ENCODE measurements around the gene MRPS5. TPM values are rescaled to one million over a fixed set of nuclear protein-coding genes. Genes with fewer than 3 reads are reported as not detected.

The MRPS5 gene
- total and polyA plus RNA-seq, 2 donors from 2014 or later, result 53.1 to 118 TPM

DNA sequence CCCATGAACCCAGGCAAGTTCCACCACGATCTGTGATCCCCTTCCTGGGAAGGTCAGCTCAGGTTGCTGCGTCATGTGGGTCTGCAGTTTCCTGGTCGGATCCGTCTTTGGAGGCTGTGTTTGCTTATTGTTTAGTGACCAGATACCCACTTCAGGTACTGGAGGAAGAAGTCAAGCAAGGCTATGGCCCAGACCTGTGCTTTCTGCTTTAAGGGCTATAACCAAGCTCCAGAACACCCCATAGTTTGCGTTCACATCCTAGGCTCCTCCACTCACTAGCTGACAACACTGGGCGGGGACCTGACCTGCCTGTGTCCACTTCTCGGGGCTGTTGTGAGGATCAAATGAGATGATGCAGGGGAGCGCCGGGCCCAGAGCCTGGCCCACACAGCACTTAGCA is 52.1 kb downstream of the MRPS5 start:
- H3K4me1 ChIP-seq (ENCODE audit: control insufficient read depth in 2 of 3, insufficient read depth in 2 of 3, low read depth in 1 of 3, low read length in 3 of 3), result peaks cover 0 to 7% (median 0%) of the 10 kb centered on the region in 3 donors
- FAIRE-seq, result no peak

GRCh38 chr2:95068256-95068655 is 53.4 kb downstream of the MRPS5 start:
- H3K9ac ChIP-seq (ENCODE audit: low read length in 3 of 3), result no peak overlapping the region

More for the DNA sequence above, 52.1 kb downstream of the MRPS5 start:
- H3K36me3 ChIP-seq (ENCODE audit: control insufficient read depth in 2 of 3, insufficient read depth in 3 of 3, low read length in 3 of 3), result no peaks in the 10 kb centered on the region
- no peak overlapping the region for H3K4me3 ChIP-seq (ENCODE audit: low read length in 3 of 3)
- no peak for TF ChIP-seq CTCF (IDR thresholded peaks at IDR 0.05; ENCODE audit: borderline replicate concordance, extremely low read depth, insufficient read depth)
- DNase-seq, result no peak
- H3K27me3 ChIP-seq (ENCODE audit: control insufficient read depth, insufficient read depth, low read length), result no peaks in the 10 kb centered on the region
- intact Hi-C loops (cut with DNase I), result no loop called here
- H3K9ac ChIP-seq (ENCODE audit: low read length in 3 of 3), result no peak overlapping the region
- no peaks in the 10 kb centered on the region for H3K9me3 ChIP-seq (ENCODE audit: control insufficient read depth in 2 of 3, insufficient read depth in 1 of 3, low read length in 3 of 3)
- H3K27ac ChIP-seq (ENCODE audit: low read depth in 2 of 2, low read length in 2 of 2), result no peak overlapping the region

DNA sequence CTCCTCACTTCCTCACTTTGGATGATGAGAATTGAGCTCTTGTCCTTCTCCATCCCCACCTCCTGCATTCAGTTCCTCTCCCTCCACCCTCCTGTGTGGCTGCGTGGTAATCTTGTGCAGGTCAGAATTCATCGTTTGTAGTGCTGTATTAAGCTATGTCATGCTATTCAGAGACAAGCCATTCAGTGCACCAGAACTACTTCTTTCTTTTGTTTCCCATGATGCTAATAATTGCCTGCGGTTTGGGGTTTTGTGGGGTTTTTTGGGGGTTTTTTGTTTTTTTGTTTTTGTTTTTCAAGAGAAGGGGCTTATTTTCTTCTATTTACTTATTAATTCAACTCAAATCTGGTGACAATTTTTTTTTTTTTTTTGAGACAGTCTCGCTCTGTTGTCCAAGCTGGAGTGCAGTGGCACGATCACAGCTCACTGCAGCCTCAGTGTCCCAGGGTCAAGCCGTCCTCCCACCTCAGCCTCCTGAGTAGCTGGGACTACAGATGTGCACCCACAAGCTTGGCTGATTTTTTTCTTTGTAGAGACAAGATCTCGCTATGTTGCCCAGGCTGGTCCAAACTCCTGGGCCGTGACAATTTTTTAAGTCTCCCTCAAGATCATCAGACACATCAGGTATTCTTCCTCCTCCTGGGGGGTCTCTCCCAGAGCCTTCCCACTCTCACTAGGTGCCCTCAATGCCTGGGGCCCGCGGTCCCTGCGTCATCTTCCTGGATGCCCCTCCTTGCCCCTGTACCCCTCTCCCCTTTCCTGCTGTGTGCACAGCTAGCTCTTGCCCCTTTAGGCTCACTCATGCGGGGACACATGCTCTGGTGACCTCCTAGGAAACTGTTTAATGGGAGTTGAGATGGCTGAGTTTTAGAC is 58.3 kb downstream of the MRPS5 start:
- intact Hi-C loops (cut with DNase I), result no loop called here
- no peak for FAIRE-seq

More at GRCh38 chr2:95068256-95068655, 53.4 kb downstream of the MRPS5 start:
- Histone ChIP-seq H3K36me3 (ENCODE audit: control insufficient read depth in 2 of 3, insufficient read depth in 3 of 3, low read length in 3 of 3) (no peaks in the 10 kb centered on the region), H3K27me3 (ENCODE audit: control insufficient read depth, insufficient read depth, low read length) (no peaks in the 10 kb centered on the region), H3K4me1 (ENCODE audit: control insufficient read depth in 2 of 3, insufficient read depth in 2 of 3, low read depth in 1 of 3, low read length in 3 of 3) (peaks cover 0 to 8% (median 2%) of the 10 kb centered on the region in 3 donors), H3K27ac (ENCODE audit: low read depth in 2 of 2, low read length in 2 of 2) (no peak overlapping the region), H3K9me3 (ENCODE audit: control insufficient read depth in 2 of 3, insufficient read depth in 1 of 3, low read length in 3 of 3) (no peaks in the 10 kb centered on the region), H3K4me3 (ENCODE audit: low read length in 3 of 3) (no peak overlapping the region)
- intact Hi-C loops (cut with DNase I), result no loop called here
- FAIRE-seq, result no peak
- no peak for DNase-seq
- TF ChIP-seq CTCF (IDR thresholded peaks at IDR 0.05; ENCODE audit: borderline replicate concordance, extremely low read depth, insufficient read depth), result no peak

More for the DNA sequence above, 58.3 kb downstream of the MRPS5 start:
- peaks cover 0 to 34% (median 16%) of the 10 kb centered on the region in 3 donors for H3K4me1 ChIP-seq (ENCODE audit: control insufficient read depth in 2 of 3, insufficient read depth in 2 of 3, low read depth in 1 of 3, low read length in 3 of 3)
- H3K9me3 ChIP-seq (ENCODE audit: control insufficient read depth in 2 of 3, insufficient read depth in 1 of 3, low read length in 3 of 3), result no peaks in the 10 kb centered on the region
- TF ChIP-seq CTCF (IDR thresholded peaks at IDR 0.05; ENCODE audit: borderline replicate concordance, extremely low read depth, insufficient read depth), result no peak
- no peak overlapping the region for H3K9ac ChIP-seq (ENCODE audit: low read length in 3 of 3)
- no peak overlapping the region for H3K4me3 ChIP-seq (ENCODE audit: low read length in 3 of 3)
- no peaks in the 10 kb centered on the region for H3K36me3 ChIP-seq (ENCODE audit: control insufficient read depth in 2 of 3, insufficient read depth in 3 of 3, low read length in 3 of 3)
- peak overlapping the region in 1 of 2 donors; percentile 65 for H3K27ac ChIP-seq (ENCODE audit: low read depth in 2 of 2, low read length in 2 of 2)
- peak in 1 of 5 donors; percentile 72 for DNase-seq
- H3K27me3 ChIP-seq (ENCODE audit: control insufficient read depth, insufficient read depth, low read length), result no peaks in the 10 kb centered on the region

All from kidney (tissue), 14 donors.